Osteocyte (in vitro differentiated cells): ENCODE measurements around the gene PLCB1. TPM values are rescaled to one million over a fixed set of nuclear protein-coding genes. Genes with fewer than 3 reads are reported as not detected.

ENCODE experiments used
- DNase-seq: peaks from one replicate; pipeline ENCODE4 v3.0.0; 2021; ENCODE audit warnings: mixed read lengths; ENCODE audit not compliant: unreplicated experiment; ENCODE audit errors: extremely low spot score
- H3K27ac Mint-ChIP-seq: one replicate; pipeline ENCODE4 v1.8.0; 2021; ENCODE audit warnings: mild to moderate bottlenecking, mixed read lengths; ENCODE audit not compliant: unreplicated experiment
- H3K27me3 Mint-ChIP-seq: one replicate; pipeline ENCODE4 v1.8.0; 2021; ENCODE audit warnings: mixed read lengths; ENCODE audit not compliant: unreplicated experiment
- H3K36me3 Mint-ChIP-seq: one replicate; pipeline ENCODE4 v1.8.0; 2021; ENCODE audit warnings: mixed read lengths; ENCODE audit not compliant: unreplicated experiment
- H3K4me1 Mint-ChIP-seq: one replicate; pipeline ENCODE4 v1.8.0; 2021; ENCODE audit warnings: mixed read lengths; ENCODE audit not compliant: unreplicated experiment
- H3K4me3 Mint-ChIP-seq: one replicate; pipeline ENCODE4 v1.8.0; 2021; ENCODE audit warnings: mild to moderate bottlenecking, moderate library complexity, mixed read lengths; ENCODE audit not compliant: unreplicated experiment
- H3K9me3 Mint-ChIP-seq: one replicate; pipeline ENCODE4 v1.8.0; 2021; ENCODE audit warnings: mixed read lengths; ENCODE audit not compliant: unreplicated experiment
- CTCF ChIP-seq: fragments of 200-600 bp; sonication (generic); IDR thresholded peaks from 2 replicates; pipeline ENCODE4 v1.5.0; 2021; ENCODE audit warnings: antibody characterized with exemption, mild to moderate bottlenecking, moderate library complexity
- total RNA-seq: library from RNA; stranded (reverse); gene quantifications from 2 replicates; pipeline ENCODE4 v1.2.1, GENCODE V29; 2021

PLCB1 gene
- total RNA-seq, 1 donor from 2014 or later, result 33.3 TPM

- H3K36me3 Mint-ChIP-seq, result no peaks in the 10 kb centered on the region
Observed at GRCh38 chr20:8317448-8317847, 185.4 kb downstream of the PLCB1 start.

GRCh38 chr20:8318965-8319625 is 187.0 kb downstream of the PLCB1 start:
- Mint-ChIP-seq H3K4me1 (peaks cover 17% of the 10 kb centered on the region), H3K9me3 (peaks cover under 1% of the 10 kb centered on the region), H3K27ac (no peak overlapping the region), H3K36me3 (no peaks in the 10 kb centered on the region), H3K27me3 (no peaks in the 10 kb centered on the region), H3K4me3 (no peak overlapping the region)
- no peak for DNase-seq
- no peak for TF ChIP-seq CTCF

More at GRCh38 chr20:8317448-8317847, 185.4 kb downstream of the PLCB1 start:
- DNase-seq, result no peak
- Mint-ChIP-seq H3K9me3 (peaks cover 6% of the 10 kb centered on the region), H3K4me3 (no peak overlapping the region), H3K4me1 (peaks cover 12% of the 10 kb centered on the region), H3K27me3 (no peaks in the 10 kb centered on the region), H3K27ac (no peak overlapping the region)
- no peak for TF ChIP-seq CTCF

GRCh38 chr20:8320306-8320705 is 188.2 kb downstream of the PLCB1 start:
- TF ChIP-seq CTCF, result no peak
- H3K27me3 Mint-ChIP-seq, result no peaks in the 10 kb centered on the region
- H3K4me1 Mint-ChIP-seq, result peaks cover 17% of the 10 kb centered on the region

GRCh38 chr20:8321001-8321400 is 188.9 kb downstream of the PLCB1 start:
- Mint-ChIP-seq H3K36me3 (peaks cover 1% of the 10 kb centered on the region), H3K9me3 (no peaks in the 10 kb centered on the region), H3K4me1 (peaks cover 17% of the 10 kb centered on the region), H3K4me3 (no peak overlapping the region), H3K27me3 (no peaks in the 10 kb centered on the region), H3K27ac (no peak overlapping the region)
- TF ChIP-seq CTCF, result no peak
- DNase-seq, result no peak

More at GRCh38 chr20:8320306-8320705, 188.2 kb downstream of the PLCB1 start:
- no peak overlapping the region for H3K4me3 Mint-ChIP-seq
- H3K36me3 Mint-ChIP-seq, result peaks cover 1% of the 10 kb centered on the region
- no peak overlapping the region for H3K27ac Mint-ChIP-seq
- no peaks in the 10 kb centered on the region for H3K9me3 Mint-ChIP-seq
- DNase-seq, result no peak

- no peak overlapping the region for H3K27ac Mint-ChIP-seq
- no peaks in the 10 kb centered on the region for H3K27me3 Mint-ChIP-seq
- DNase-seq, result no peak
- TF ChIP-seq CTCF, result no peak
- H3K9me3 Mint-ChIP-seq, result no peaks in the 10 kb centered on the region
- H3K36me3 Mint-ChIP-seq, result peaks cover 1% of the 10 kb centered on the region
- no peak overlapping the region for H3K4me3 Mint-ChIP-seq
- H3K4me1 Mint-ChIP-seq, result peaks cover 17% of the 10 kb centered on the region
Observed at GRCh38 chr20:8322662-8323217, 190.7 kb downstream of the PLCB1 start.
